ENCODE measurements around the gene ALPI.
"Not testable (repeated sequence)": the region's sequence is repeated elsewhere in the genome, so short reads cannot be mapped to it uniquely, and the experiment has no call there.

The ALPI gene

GRCh38 chr2:232443669-232444408 lies 12.1 kb upstream of the ALPI start:
- DNase-seq = not testable (repeated sequence)

- DNase-seq = peak; percentile 57
These were observed 11.4 kb upstream of the ALPI start for GRCh38 chr2:232444409-232445148.

- DNase-seq = not testable (repeated sequence)
These were observed 10.6 kb upstream of the ALPI start for GRCh38 chr2:232445149-232445885.

- DNase-seq = not testable (repeated sequence)
These were observed 9.6 kb upstream of the ALPI start for GRCh38 chr2:232446266-232446777.

- DNase-seq = no peak
These were observed 8.8 kb upstream of the ALPI start for GRCh38 chr2:232447091-232447620.

GRCh38 chr2:232447638-232448303 lies 8.2 kb upstream of the ALPI start:
- DNase-seq = no peak

- DNase-seq = no peak
These were observed 7.7 kb upstream of the ALPI start for GRCh38 chr2:232448304-232448690.

GRCh38 chr2:232449964-232450363 lies 6.0 kb upstream of the ALPI start:
- DNase-seq = peak; percentile 5

- DNase-seq = not testable (repeated sequence)
These were observed 4.3 kb upstream of the ALPI start for GRCh38 chr2:232451645-232452044.

GRCh38 chr2:232454630-232455029 lies 1.3 kb upstream of the ALPI start:
- no peak for DNase-seq

GRCh38 chr2:232456296-232457120 lies 555 bp downstream of the ALPI start:
- no peak for DNase-seq

- DNase-seq = no peak
These were observed 1.4 kb downstream of the ALPI start for GRCh38 chr2:232457121-232458011.

- no peak for DNase-seq
These were observed 2.2 kb downstream of the ALPI start for GRCh38 chr2:232458051-232458660.

- no peak for DNase-seq
These were observed 2.9 kb downstream of the ALPI start for GRCh38 chr2:232458661-232459418.

- no peak for DNase-seq
These were observed 3.6 kb downstream of the ALPI start for GRCh38 chr2:232459419-232460035.

GRCh38 chr2:232460171-232460570 lies 4.2 kb downstream of the ALPI start:
- DNase-seq = no peak

- DNase-seq = no peak
These were observed 8.0 kb downstream of the ALPI start for GRCh38 chr2:232463701-232464543.

- DNase-seq = no peak
These were observed 8.6 kb downstream of the ALPI start for GRCh38 chr2:232464544-232464885.

All from NCI-H69 (cell line).